Adrenal gland (tissue), 5 donors: ENCODE results near the gene TPPP3.

Experiments used
- CTCF ChIP-seq, 6 experiments: fragments of 450-650 bp in 4 of 6; fragments of 200-600 bp in 2 of 6; sonication (generic) in 1 of 6; IDR thresholded peaks; 1 replicate in 5 of 6; 2 replicates in 1 of 6; pipeline versions ENCODE4 v1.5.1 to v1.8.0; 2016 to 2021; ENCODE audit warnings: antibody characterized with exemption in 6 of 6, mild to moderate bottlenecking in 2 of 6, moderate library complexity in 1 of 6
- POLR2A ChIP-seq, 2 donors: fragments of 450-650 bp; IDR thresholded peaks; one replicate each; pipeline ENCODE4 v1.6.1; 2017; ENCODE audit warnings: antibody characterized with exemption in 2 of 2, mild to moderate bottlenecking in 2 of 2, moderate library complexity in 1 of 2
- donor health status: DM: no; HTN: no; CAD: no.

GRCh38 chr16:67424261-67424615, 30.9 kb upstream of the TPPP3 start:
- no peak for TF ChIP-seq POLR2A (IDR thresholded peaks at IDR 0.05)
- TF ChIP-seq CTCF (IDR thresholded peaks at IDR 0.05), result no peak
